Skeletal muscle tissue (tissue), 4 donors: ENCODE data around the gene RBM38. TPM values are rescaled to one million over a fixed set of nuclear protein-coding genes. Genes with fewer than 3 reads are reported as not detected.

Source experiments
- H3K27ac ChIP-seq: one replicate; pipeline ENCODE4 v1.7.0; 2013; ENCODE audit warnings: mild to moderate bottlenecking, low read depth, low read length, inconsistent platforms
- H3K27me3 ChIP-seq, 3 donors: one replicate each; pipeline ENCODE4 v1.7.0; 2013; ENCODE audit warnings: low read length in 3 of 3; ENCODE audit not compliant: control insufficient read depth in 3 of 3, insufficient read depth in 3 of 3
- H3K36me3 ChIP-seq, 3 donors: one replicate each; pipeline ENCODE4 v1.7.0; 2013; ENCODE audit warnings: low read length in 3 of 3; ENCODE audit not compliant: control insufficient read depth in 3 of 3, insufficient read depth in 3 of 3
- H3K4me1 ChIP-seq, 3 donors: one replicate each; pipeline ENCODE4 v1.7.0; 2013; ENCODE audit warnings: low read length in 3 of 3, mild to moderate bottlenecking in 3 of 3; ENCODE audit not compliant: control insufficient read depth in 3 of 3, insufficient read depth in 3 of 3
- H3K4me3 ChIP-seq, 3 donors: one replicate each; pipeline ENCODE4 v1.7.0; 2013; ENCODE audit warnings: low read length in 3 of 3
- H3K9ac ChIP-seq, 3 donors: one replicate each; pipeline ENCODE4 v1.7.0; 2013; ENCODE audit warnings: low read length in 3 of 3, mild to moderate bottlenecking in 3 of 3, moderate library complexity in 2 of 3, low read depth in 1 of 3
- H3K9me3 ChIP-seq, 3 donors: one replicate each; pipeline ENCODE4 v1.7.0; 2013; ENCODE audit warnings: low read length in 3 of 3; ENCODE audit not compliant: control insufficient read depth in 3 of 3
- total RNA-seq: library from RNA; depleted of rRNA; stranded (reverse); fragments of >200 nt; gene quantifications from one replicate; pipeline ENCODE4 v1.2.3, GENCODE V29; 2014
- donor health status: Osteomylitis.

Gene RBM38
- total RNA-seq, 1 donor from 2014 or later: 60.0 TPM

- Histone ChIP-seq H3K27me3 (no peaks in the 10 kb centered on the region), H3K9me3 (no peaks in the 10 kb centered on the region), H3K36me3 (peaks cover 24 to 39% (median 36%) of the 10 kb centered on the region in 3 donors), H3K4me1 (peaks cover 27 to 72% (median 62%) of the 10 kb centered on the region in 3 donors), H3K27ac (peak overlapping the region; percentile 19), H3K4me3 (no peak overlapping the region), H3K9ac (peak overlapping the region in 1 of 3 donors; percentile 45)
Observed at GRCh38 chr20:57409672-57410397, 18.6 kb downstream of the RBM38 start.

- no peak overlapping the region for H3K27ac ChIP-seq
- H3K27me3 ChIP-seq: no peaks in the 10 kb centered on the region
- H3K4me1 ChIP-seq: peaks cover 27 to 66% (median 55%) of the 10 kb centered on the region in 3 donors
- no peaks in the 10 kb centered on the region for H3K9me3 ChIP-seq
- no peak overlapping the region for H3K9ac ChIP-seq
- peaks cover 20 to 34% (median 30%) of the 10 kb centered on the region in 3 donors for H3K36me3 ChIP-seq
- H3K4me3 ChIP-seq: no peak overlapping the region
Observed at GRCh38 chr20:57410398-57410920, 19.3 kb downstream of the RBM38 start.

DNA sequence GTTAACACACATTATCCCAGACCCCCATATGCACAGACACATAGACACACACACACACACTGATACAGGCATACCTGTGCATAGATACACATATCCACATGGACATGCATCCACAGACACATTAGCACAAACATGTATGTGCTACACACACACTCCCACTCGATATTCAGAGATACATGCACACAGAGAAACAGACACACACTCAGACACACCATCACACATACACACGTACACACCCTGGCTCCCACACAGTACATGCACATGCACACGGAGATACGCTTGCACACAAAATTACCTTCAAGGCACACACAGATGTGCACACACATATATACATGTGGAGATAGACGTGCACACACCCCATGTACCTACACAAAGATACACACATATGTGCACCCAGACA is 19.7 kb downstream of the RBM38 start:
- Histone ChIP-seq H3K36me3 (peaks cover 18 to 31% (median 27%) of the 10 kb centered on the region in 3 donors), H3K4me1 (peaks cover 27 to 61% (median 51%) of the 10 kb centered on the region in 3 donors), H3K9me3 (no peaks in the 10 kb centered on the region), H3K27ac (no peak overlapping the region), H3K4me3 (no peak overlapping the region), H3K27me3 (no peaks in the 10 kb centered on the region), H3K9ac (peak overlapping the region in 1 of 3 donors; percentile 62)

- Histone ChIP-seq H3K4me3 (peak overlapping the region in 1 of 3 donors; percentile 22), H3K27ac (no peak overlapping the region), H3K36me3 (peaks cover 13 to 24% (median 21%) of the 10 kb centered on the region in 3 donors), H3K27me3 (no peaks in the 10 kb centered on the region), H3K9me3 (no peaks in the 10 kb centered on the region), H3K4me1 (peaks cover 22 to 54% (median 44%) of the 10 kb centered on the region in 3 donors), H3K9ac (peak overlapping the region in 2 of 3 donors; percentile 62 to 65)
Observed at GRCh38 chr20:57411406-57412283, 20.4 kb downstream of the RBM38 start.

GRCh38 chr20:57412347-57413029 is 21.3 kb downstream of the RBM38 start:
- H3K4me1 ChIP-seq: peaks cover 16 to 48% (median 38%) of the 10 kb centered on the region in 3 donors
- H3K9me3 ChIP-seq: no peaks in the 10 kb centered on the region
- no peak overlapping the region for H3K4me3 ChIP-seq
- no peak overlapping the region for H3K27ac ChIP-seq
- peaks cover 12 to 22% (median 20%) of the 10 kb centered on the region in 3 donors for H3K36me3 ChIP-seq
- H3K9ac ChIP-seq: peak overlapping the region in 1 of 3 donors; percentile 25
- no peaks in the 10 kb centered on the region for H3K27me3 ChIP-seq

DNA sequence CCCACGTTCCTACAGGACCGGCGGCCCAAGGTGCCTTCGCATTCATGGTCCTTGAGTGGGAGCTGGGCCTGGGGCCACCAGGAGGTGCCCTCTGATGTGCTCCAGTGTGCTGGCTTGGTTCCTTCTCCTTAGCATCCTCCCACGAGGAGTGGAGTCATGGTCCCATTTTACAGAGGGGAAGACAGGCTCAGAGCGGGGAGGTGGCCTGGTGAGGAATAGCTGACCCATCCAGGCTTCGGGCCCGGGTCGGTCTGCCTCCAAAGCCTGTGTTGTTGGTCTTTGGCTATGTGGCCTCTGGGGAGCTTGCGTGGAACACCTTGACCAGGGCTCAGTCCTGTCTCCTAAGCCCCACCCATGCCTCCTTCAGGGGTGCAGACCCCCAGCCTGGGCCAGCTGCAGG is 22.8 kb downstream of the RBM38 start:
- peaks cover 5 to 33% (median 23%) of the 10 kb centered on the region in 3 donors for H3K4me1 ChIP-seq
- no peaks in the 10 kb centered on the region for H3K27me3 ChIP-seq
- no peak overlapping the region for H3K27ac ChIP-seq
- H3K9ac ChIP-seq: peak overlapping the region in 1 of 3 donors; percentile 33
- no peaks in the 10 kb centered on the region for H3K9me3 ChIP-seq
- no peak overlapping the region for H3K4me3 ChIP-seq
- H3K36me3 ChIP-seq: peaks cover 0 to 7% (median 6%) of the 10 kb centered on the region in 3 donors

GRCh38 chr20:57414867-57415592 is 23.8 kb downstream of the RBM38 start:
- H3K27me3 ChIP-seq: no peaks in the 10 kb centered on the region
- no peak overlapping the region for H3K4me3 ChIP-seq
- no peak overlapping the region for H3K27ac ChIP-seq
- H3K9ac ChIP-seq: no peak overlapping the region
- H3K36me3 ChIP-seq: no peaks in the 10 kb centered on the region
- peaks cover 3 to 24% (median 14%) of the 10 kb centered on the region in 3 donors for H3K4me1 ChIP-seq
- no peaks in the 10 kb centered on the region for H3K9me3 ChIP-seq

- H3K4me1 ChIP-seq: peaks cover 3 to 18% (median 14%) of the 10 kb centered on the region in 3 donors
- H3K9ac ChIP-seq: no peak overlapping the region
- no peak overlapping the region for H3K27ac ChIP-seq
- no peaks in the 10 kb centered on the region for H3K9me3 ChIP-seq
- peaks cover 0 to 3% (median 0%) of the 10 kb centered on the region in 3 donors for H3K27me3 ChIP-seq
- H3K36me3 ChIP-seq: no peaks in the 10 kb centered on the region
- H3K4me3 ChIP-seq: no peak overlapping the region
Observed at GRCh38 chr20:57415771-57416170, 24.6 kb downstream of the RBM38 start.
